HepG2 (cell line): ENCODE results near the gene SEMA4B. TPM values are rescaled to one million over a fixed set of nuclear protein-coding genes. Genes with fewer than 3 reads are reported as not detected.

ENCODE experiments used
- AHR ChIP-seq: IDR thresholded peaks from 2 replicates; pipeline ENCODE4 v1.6.1; 2018; ENCODE audit warnings: missing genetic modification reagents, missing compliant biosample characterization
- ELF4 ChIP-seq: sonication (generic); formaldehyde crosslinking; IDR thresholded peaks from 2 replicates; pipeline ENCODE4 v1.5.0; 2020; ENCODE audit warnings: missing genetic modification reagents, mild to moderate bottlenecking, moderate library complexity, borderline replicate concordance
- GABPB1 ChIP-seq: IDR thresholded peaks from 2 replicates; pipeline ENCODE4 v1.6.1; 2016; ENCODE audit warnings: mild to moderate bottlenecking, missing genetic modification reagents, moderate library complexity, missing compliant biosample characterization
- HDAC6 ChIP-seq: fragments of 200-600 bp; sonication (generic); IDR thresholded peaks from 2 replicates; pipeline ENCODE4 v1.7.0; 2017; ENCODE audit warnings: mild to moderate bottlenecking, antibody characterized with exemption, low read length, low read depth
- MEIS2 ChIP-seq: sonication (generic); formaldehyde crosslinking; IDR thresholded peaks from 2 replicates; pipeline ENCODE4 v1.9.0; 2021; ENCODE audit warnings: mild to moderate bottlenecking, missing genetic modification reagents
- NONO ChIP-seq, 2 experiments: fragments of 450-650 bp in 1 of 2; sonication (generic) in 1 of 2; formaldehyde crosslinking in 1 of 2; IDR thresholded peaks in 1 of 2; conservative IDR thresholded peaks in 1 of 2; 2 replicates each; pipeline versions ENCODE4 v1.6.1 to v1.8.0; 2017 to 2022; ENCODE audit warnings: mild to moderate bottlenecking in 1 of 2, missing genetic modification reagents in 1 of 2, moderate library complexity in 1 of 2
- NRL ChIP-seq: sonication (generic); formaldehyde crosslinking; IDR thresholded peaks from 2 replicates; pipeline ENCODE4 v1.5.0; 2020; ENCODE audit warnings: missing genetic modification reagents, mild to moderate bottlenecking, moderate library complexity, borderline replicate concordance
- PCBP2 ChIP-seq: fragments of 200-400 bp; formaldehyde crosslinking; optimal IDR thresholded peaks from 2 replicates; pipeline ENCODE3; 2018; ENCODE audit warnings: low read length, low read depth; ENCODE audit not compliant: poor library complexity, severe bottlenecking
- POLR2AphosphoS5 ChIP-seq: IDR thresholded peaks from 2 replicates; pipeline ENCODE4 v1.6.1; 2012; ENCODE audit warnings: low read depth, low read length
- SAP130 ChIP-seq: IDR thresholded peaks from 2 replicates; pipeline ENCODE4 v1.6.1; 2016; ENCODE audit warnings: low read depth
- TBX2 ChIP-seq: sonication (generic); formaldehyde crosslinking; IDR thresholded peaks from 2 replicates; pipeline ENCODE4 v1.5.0; 2020; ENCODE audit warnings: missing genetic modification reagents, mild to moderate bottlenecking, borderline replicate concordance
- XRCC5 ChIP-seq: fragments of 200-400 bp; formaldehyde crosslinking; optimal IDR thresholded peaks from 2 replicates; pipeline ENCODE3; 2017; ENCODE audit warnings: mild to moderate bottlenecking, low read length
- ZIK1 ChIP-seq: sonication (generic); formaldehyde crosslinking; IDR thresholded peaks from 2 replicates; pipeline ENCODE4 v1.5.0; 2020; ENCODE audit warnings: mild to moderate bottlenecking, low read depth, missing genetic modification reagents, borderline replicate concordance
- ZNF235 ChIP-seq: sonication (generic); formaldehyde crosslinking; IDR thresholded peaks from 2 replicates; pipeline ENCODE4 v1.8.1; 2023; ENCODE audit warnings: mild to moderate bottlenecking, missing genetic modification reagents, borderline replicate concordance
- ZNF431 ChIP-seq: sonication (generic); formaldehyde crosslinking; IDR thresholded peaks from 2 replicates; pipeline ENCODE4 v1.9.0; 2022; ENCODE audit warnings: missing genetic modification reagents, low read depth, mild to moderate bottlenecking, borderline replicate concordance
- ZNF563 ChIP-seq: sonication (generic); formaldehyde crosslinking; IDR thresholded peaks from 2 replicates; pipeline ENCODE4 v1.8.0; 2022; ENCODE audit warnings: mild to moderate bottlenecking, moderate library complexity, missing genetic modification reagents
- ZNF614 ChIP-seq: IDR thresholded peaks from 2 replicates; pipeline ENCODE4 v1.6.1; 2018; ENCODE audit warnings: missing biosample characterization, missing genetic modification reagents, inconsistent platforms, borderline replicate concordance
- ZNF788 ChIP-seq: sonication (generic); formaldehyde crosslinking; IDR thresholded peaks from 2 replicates; pipeline ENCODE4 v1.5.0; 2020; ENCODE audit warnings: mild to moderate bottlenecking, missing genetic modification reagents, borderline replicate concordance
- ZNF790 ChIP-seq: sonication (generic); formaldehyde crosslinking; IDR thresholded peaks from 2 replicates; pipeline ENCODE4 v1.8.0; 2022; ENCODE audit warnings: missing genetic modification reagents, mild to moderate bottlenecking, borderline replicate concordance
- polyA plus RNA-seq, 8 experiments: library from polyadenylated mRNA; depleted of rRNA in 3 of 8; stranded (reverse) in 7 of 8; unstranded in 1 of 8; fragments of >200 nt; fragmentation: Illumina TruSeq in 4 of 8; extraction: Trizol in 4 of 8; gene quantifications; 2 replicates each; pipeline versions ENCODE4 v1.2.1 to v1.2.3, GENCODE V29; 2011 to 2016; ENCODE audit warnings: low read depth in 4 of 8, missing spikeins in 1 of 8, mixed read lengths in 1 of 8; ENCODE audit not compliant: insufficient read depth in 1 of 8
- total RNA-seq, 5 experiments: library from RNA; depleted of rRNA; stranded (reverse); fragments of >200 nt; fragmentation: Illumina TruSeq; extraction: Trizol; gene quantifications; 2 replicates each; pipeline ENCODE4 v1.2.3, GENCODE V29; 2016; ENCODE audit warnings: low read depth in 1 of 5
- TF ChIP-seq, protein P1 (sequence below): sonication (generic); formaldehyde crosslinking; IDR thresholded peaks from 2 replicates; pipeline ENCODE4 v1.5.1; 2020; ENCODE audit warnings: mild to moderate bottlenecking, missing genetic modification reagents, moderate library complexity
- TF ChIP-seq, protein P2 (sequence below): sonication (generic); formaldehyde crosslinking; IDR thresholded peaks from 2 replicates; pipeline ENCODE4 v1.8.1; 2023; ENCODE audit warnings: missing genetic modification reagents, mild to moderate bottlenecking, borderline replicate concordance
- TF ChIP-seq, protein P3 (sequence below): sonication (generic); formaldehyde crosslinking; IDR thresholded peaks from 2 replicates; pipeline ENCODE4 v1.4.0; 2020; ENCODE audit warnings: missing genetic modification reagents

Gene SEMA4B
- total and polyA plus RNA-seq, 2 of the 13 experiments (the other 11 are each of a cell fraction or from before 2014, with no cell fraction given): 2.1 to 17.0 TPM

DNA sequence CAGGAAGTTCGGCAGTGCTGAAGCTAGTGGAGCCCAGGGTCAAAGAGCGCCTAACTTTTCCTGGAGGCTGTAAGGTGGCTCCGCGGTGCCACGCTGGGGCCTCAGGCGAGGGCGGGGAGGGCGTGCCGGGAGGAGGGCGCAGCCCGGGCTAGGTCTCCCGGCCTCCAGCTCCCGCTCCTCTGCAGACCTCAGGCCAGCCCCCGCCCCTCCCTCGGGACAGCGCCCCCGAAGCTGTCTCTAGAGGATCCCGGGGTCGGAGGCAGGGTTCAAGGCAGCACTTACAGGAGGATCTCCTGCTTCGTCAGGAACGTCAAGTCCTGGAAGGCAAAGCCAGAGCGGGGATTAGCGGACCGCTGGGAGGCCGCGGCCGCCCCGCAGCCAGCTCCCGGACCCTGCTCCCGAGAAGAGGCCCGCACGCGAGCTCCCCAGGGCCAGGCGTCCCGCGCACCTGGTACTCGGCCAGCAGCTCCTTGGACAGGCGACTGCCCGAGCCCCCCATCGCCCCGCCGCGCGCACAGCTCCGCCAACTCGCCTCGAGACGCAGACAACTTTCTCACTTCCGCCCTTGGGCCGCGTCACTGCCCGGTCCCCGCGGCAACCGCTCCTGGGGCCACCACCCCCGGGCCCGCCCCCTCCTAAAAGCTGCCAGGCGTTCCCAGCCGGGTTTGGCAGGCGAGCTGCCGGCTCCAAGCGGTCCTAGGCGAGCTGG lies 32.4 kb downstream of the SEMA4B start, which contains the start of gene CIB1 (continued):
- TF ChIP-seq, protein P1, sequence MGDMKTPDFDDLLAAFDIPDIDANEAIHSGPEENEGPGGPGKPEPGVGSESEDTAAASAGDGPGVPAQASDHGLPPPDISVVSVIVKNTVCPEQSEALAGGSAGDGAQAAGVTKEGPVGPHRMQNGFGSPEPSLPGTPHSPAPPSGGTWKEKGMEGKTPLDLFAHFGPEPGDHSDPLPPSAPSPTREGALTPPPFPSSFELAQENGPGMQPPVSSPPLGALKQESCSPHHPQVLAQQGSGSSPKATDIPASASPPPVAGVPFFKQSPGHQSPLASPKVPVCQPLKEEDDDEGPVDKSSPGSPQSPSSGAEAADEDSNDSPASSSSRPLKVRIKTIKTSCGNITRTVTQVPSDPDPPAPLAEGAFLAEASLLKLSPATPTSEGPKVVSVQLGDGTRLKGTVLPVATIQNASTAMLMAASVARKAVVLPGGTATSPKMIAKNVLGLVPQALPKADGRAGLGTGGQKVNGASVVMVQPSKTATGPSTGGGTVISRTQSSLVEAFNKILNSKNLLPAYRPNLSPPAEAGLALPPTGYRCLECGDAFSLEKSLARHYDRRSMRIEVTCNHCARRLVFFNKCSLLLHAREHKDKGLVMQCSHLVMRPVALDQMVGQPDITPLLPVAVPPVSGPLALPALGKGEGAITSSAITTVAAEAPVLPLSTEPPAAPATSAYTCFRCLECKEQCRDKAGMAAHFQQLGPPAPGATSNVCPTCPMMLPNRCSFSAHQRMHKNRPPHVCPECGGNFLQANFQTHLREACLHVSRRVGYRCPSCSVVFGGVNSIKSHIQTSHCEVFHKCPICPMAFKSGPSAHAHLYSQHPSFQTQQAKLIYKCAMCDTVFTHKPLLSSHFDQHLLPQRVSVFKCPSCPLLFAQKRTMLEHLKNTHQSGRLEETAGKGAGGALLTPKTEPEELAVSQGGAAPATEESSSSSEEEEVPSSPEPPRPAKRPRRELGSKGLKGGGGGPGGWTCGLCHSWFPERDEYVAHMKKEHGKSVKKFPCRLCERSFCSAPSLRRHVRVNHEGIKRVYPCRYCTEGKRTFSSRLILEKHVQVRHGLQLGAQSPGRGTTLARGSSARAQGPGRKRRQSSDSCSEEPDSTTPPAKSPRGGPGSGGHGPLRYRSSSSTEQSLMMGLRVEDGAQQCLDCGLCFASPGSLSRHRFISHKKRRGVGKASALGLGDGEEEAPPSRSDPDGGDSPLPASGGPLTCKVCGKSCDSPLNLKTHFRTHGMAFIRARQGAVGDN (CRISPR knock-in tag): peak; percentile 88
- no peak for TF ChIP-seq ZNF431 (CRISPR knock-in tag)
- peak; percentile 76 for TF ChIP-seq TBX2
- 0 out of 2 replicates have a peak, but pooled peaks have one; percentile 22 for TF ChIP-seq ZNF788
- TF ChIP-seq, protein P2, sequence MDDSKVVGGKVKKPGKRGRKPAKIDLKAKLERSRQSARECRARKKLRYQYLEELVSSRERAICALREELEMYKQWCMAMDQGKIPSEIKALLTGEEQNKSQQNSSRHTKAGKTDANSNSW: peak; percentile 45; the same call in 1 of the 2 replicates
- peak; percentile 28; the same call in 1 of the 2 replicates for TF ChIP-seq NRL (CRISPR knock-in tag)
- peak; percentile 13 for TF ChIP-seq XRCC5
- TF ChIP-seq GABPB1: peak; percentile 90
- TF ChIP-seq ZNF235 (CRISPR knock-in tag): peak; percentile 81; the same call in 1 of the 2 replicates
- TF ChIP-seq ZIK1 (CRISPR knock-in tag): 0 out of 2 replicates have a peak, but pooled peaks have one; percentile 17
- 0 out of 2 replicates have a peak, but pooled peaks have one; percentile 8 for TF ChIP-seq ZNF614 (CRISPR knock-in tag)
- peak; percentile 58; the same call in 1 of the 2 replicates for TF ChIP-seq ZNF790
- no peak for TF ChIP-seq PCBP2
- TF ChIP-seq ZNF563 (CRISPR knock-in tag): no peak; the same call in 1 of the 2 replicates
- peak; percentile 61; the same call in 1 of the 2 replicates for TF ChIP-seq AHR (CRISPR knock-in tag)
- 0 out of 2 replicates have a peak, but pooled peaks have one; percentile 40 for TF ChIP-seq POLR2AphosphoS5
- TF ChIP-seq, protein P3, sequence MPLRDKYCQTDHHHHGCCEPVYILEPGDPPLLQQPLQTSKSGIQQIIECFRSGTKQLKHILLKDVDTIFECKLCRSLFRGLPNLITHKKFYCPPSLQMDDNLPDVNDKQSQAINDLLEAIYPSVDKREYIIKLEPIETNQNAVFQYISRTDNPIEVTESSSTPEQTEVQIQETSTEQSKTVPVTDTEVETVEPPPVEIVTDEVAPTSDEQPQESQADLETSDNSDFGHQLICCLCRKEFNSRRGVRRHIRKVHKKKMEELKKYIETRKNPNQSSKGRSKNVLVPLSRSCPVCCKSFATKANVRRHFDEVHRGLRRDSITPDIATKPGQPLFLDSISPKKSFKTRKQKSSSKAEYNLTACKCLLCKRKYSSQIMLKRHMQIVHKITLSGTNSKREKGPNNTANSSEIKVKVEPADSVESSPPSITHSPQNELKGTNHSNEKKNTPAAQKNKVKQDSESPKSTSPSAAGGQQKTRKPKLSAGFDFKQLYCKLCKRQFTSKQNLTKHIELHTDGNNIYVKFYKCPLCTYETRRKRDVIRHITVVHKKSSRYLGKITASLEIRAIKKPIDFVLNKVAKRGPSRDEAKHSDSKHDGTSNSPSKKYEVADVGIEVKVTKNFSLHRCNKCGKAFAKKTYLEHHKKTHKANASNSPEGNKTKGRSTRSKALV: peak; percentile 55
- 0 out of 2 replicates have a peak, but pooled peaks have one; percentile 46 for TF ChIP-seq MEIS2 (CRISPR knock-in tag)
- TF ChIP-seq NONO (IDR thresholded peaks at IDR 0.05): no peak
- TF ChIP-seq NONO (CRISPR knock-in tag; conservative IDR thresholded peaks at IDR 0.05): peak; percentile 20; the same call in 1 of the 2 replicates
- TF ChIP-seq ELF4 (CRISPR knock-in tag): peak; percentile 70; the same call in 1 of the 2 replicates
- TF ChIP-seq HDAC6: no peak
- TF ChIP-seq SAP130 (CRISPR knock-in tag): peak; percentile 74
